ENCODE results near the gene PLXND1. TPM values are rescaled to one million over a fixed set of nuclear protein-coding genes. Genes with fewer than 3 reads are reported as not detected.

Gene PLXND1
- total RNA-seq, 3 donors from 2014 or later = 4.8 to 6.2 (median 6.1) TPM

DNA sequence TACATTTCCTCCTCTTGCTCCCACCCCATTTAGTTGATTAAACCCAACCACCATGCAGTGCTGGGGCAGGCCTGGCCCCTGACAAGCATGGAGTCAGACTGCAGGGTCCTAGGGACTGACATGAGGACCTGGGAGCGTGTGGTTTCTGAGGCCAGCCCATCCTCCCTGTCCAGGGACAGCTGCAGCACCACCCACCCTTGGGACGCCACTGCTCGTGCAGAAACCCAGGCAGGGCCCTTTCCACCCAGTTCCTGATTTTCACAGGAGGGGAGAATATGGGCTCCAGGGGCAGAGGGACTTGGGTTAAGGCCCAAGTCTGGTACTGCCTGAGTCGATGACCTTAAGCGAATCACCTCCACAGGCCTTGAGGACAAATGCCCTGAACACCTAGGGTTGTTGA lies 23.7 kb downstream of the PLXND1 start:
- no peak for DNase-seq
- Mint-ChIP-seq H3K36me3 (ENCODE audit: insufficient read depth) (no peaks in the 10 kb centered on the region), H3K4me1 (ENCODE audit: low read depth) (peaks cover 12% of the 10 kb centered on the region), H3K27me3 (ENCODE audit: low read depth) (no peaks in the 10 kb centered on the region), H3K9me3 (no peaks in the 10 kb centered on the region), H3K4me3 (no peak overlapping the region)
- no peak for ATAC-seq

DNA sequence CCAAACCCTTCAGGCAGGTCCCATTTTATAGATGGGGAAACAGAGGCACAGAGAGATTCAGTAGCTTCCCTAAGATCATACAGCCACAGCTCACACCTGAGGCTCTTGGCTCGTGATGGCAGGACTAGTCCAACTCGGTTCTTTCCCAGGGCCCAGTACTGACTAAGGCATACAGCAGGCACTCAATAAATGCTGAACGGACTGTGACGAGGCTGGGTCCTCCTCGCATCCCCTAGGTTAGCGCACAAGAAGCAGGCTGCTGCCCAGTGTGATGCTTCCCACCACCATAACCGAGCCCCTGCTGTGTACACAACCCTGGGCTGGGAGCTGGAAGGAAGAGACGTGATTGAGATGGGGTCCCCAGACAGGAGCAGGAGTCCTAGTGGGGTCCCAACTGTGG lies 24.9 kb downstream of the PLXND1 start:
- ATAC-seq (no peak), DNase-seq (no peak)
- H3K4me1 Mint-ChIP-seq (ENCODE audit: low read depth) = peaks cover 19% of the 10 kb centered on the region
- H3K9me3 Mint-ChIP-seq = no peaks in the 10 kb centered on the region
- H3K4me3 Mint-ChIP-seq = no peak overlapping the region
- H3K27me3 Mint-ChIP-seq (ENCODE audit: low read depth) = no peaks in the 10 kb centered on the region
- no peaks in the 10 kb centered on the region for H3K36me3 Mint-ChIP-seq (ENCODE audit: insufficient read depth)

DNA sequence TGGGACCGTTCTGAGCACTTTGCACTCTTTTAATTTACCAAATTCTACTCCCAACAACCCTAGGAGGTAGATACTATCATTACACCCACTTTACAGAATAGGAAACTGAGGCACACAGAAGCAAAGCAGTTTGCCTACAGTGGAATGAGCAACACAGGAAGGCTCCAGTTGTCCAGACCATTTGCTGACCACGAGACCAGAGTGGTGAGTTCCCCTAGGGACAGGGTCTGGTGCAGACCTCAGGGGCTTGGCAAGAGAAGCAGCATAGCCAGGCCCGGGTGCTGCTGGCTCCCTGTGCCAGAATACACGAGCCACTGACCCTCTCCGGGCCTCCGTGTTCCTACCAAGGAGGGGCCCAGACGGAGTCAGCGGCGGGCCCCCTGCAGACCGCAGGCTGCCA lies 26.5 kb downstream of the PLXND1 start:
- peaks cover 35% of the 10 kb centered on the region for H3K4me1 Mint-ChIP-seq (ENCODE audit: low read depth)
- no peak for DNase-seq
- H3K36me3 Mint-ChIP-seq (ENCODE audit: insufficient read depth) = no peaks in the 10 kb centered on the region

DNA sequence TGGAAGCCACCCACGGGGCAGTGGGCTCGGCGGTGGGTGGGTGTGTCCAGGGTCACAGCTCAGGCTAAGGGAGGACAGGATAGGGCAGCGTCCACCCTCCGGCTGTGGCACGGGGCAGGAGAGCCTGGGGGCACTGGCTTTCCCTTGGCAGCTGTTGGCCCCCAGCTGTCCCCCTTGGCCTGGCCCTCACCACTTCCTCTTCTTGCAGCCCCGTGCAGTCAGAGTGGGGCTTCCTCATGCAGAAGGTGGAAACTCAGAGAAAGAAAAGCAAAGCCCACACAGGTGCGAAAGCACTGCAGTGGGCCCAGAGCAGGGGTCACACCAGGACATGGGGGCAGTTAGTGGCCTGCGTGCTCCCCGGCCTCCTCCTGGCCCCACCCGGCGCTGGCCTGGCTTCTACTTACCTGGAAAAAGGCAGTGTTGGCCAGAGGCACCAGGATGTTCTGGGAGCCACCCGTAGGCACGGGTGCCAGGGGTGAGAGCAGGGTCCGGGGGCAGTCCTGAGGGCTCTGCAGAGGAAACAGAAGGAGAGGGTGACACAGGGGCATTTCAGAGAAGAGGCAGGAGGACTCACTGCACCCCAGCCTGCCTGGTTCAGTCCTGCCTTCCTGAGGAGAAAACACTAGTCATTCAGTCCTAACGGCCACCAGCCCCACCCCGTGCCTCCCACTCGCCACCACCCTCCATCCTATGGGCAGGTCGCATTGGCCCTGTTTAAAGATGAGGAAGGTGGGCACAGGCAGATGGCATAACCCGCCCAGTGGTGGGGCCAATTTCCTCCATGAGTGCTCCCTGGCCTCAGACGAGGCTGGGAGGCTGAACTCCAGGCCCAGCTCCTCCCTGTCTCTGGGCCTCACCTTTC lies 28.3 kb downstream of the PLXND1 start:
- peak in 1 of 2 donors; percentile 14 for ATAC-seq
- Mint-ChIP-seq H3K36me3 (ENCODE audit: insufficient read depth) (no peaks in the 10 kb centered on the region), H3K27me3 (ENCODE audit: low read depth) (no peaks in the 10 kb centered on the region), H3K4me3 (peak overlapping the region; percentile 13), H3K4me1 (ENCODE audit: low read depth) (peaks cover 39% of the 10 kb centered on the region), H3K9me3 (no peaks in the 10 kb centered on the region)
- DNase-seq = no peak

More for the DNA sequence above, 26.5 kb downstream of the PLXND1 start:
- ATAC-seq = no peak
- no peaks in the 10 kb centered on the region for H3K27me3 Mint-ChIP-seq (ENCODE audit: low read depth)
- no peaks in the 10 kb centered on the region for H3K9me3 Mint-ChIP-seq
- H3K4me3 Mint-ChIP-seq = no peak overlapping the region

DNA sequence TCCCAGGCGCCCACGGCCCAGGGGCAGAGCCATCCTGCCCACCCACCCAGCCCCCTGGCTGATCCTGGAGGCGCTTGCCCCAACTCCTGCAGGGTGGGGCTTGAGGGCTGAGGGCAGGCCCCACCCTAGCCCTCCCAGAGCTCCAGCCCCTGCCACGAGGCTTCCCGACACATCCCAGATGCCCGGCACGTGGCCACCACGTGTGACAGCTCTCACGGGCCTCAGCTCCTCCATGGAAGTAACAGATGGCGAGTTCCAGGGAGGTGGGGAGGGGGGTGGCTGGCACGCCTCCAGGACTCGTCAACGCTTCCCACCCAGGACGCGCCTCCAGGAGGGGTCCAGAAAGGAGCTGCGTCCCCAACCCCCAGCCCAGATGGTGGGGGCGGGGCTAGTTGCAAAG lies 29.1 kb downstream of the PLXND1 start:
- DNase-seq (no peak), ATAC-seq (peak in 1 of 2 donors; percentile 5)
- Mint-ChIP-seq H3K36me3 (ENCODE audit: insufficient read depth) (no peaks in the 10 kb centered on the region), H3K27me3 (ENCODE audit: low read depth) (no peaks in the 10 kb centered on the region), H3K9me3 (no peaks in the 10 kb centered on the region), H3K4me1 (ENCODE audit: low read depth) (peaks cover 39% of the 10 kb centered on the region), H3K4me3 (no peak overlapping the region)

DNA sequence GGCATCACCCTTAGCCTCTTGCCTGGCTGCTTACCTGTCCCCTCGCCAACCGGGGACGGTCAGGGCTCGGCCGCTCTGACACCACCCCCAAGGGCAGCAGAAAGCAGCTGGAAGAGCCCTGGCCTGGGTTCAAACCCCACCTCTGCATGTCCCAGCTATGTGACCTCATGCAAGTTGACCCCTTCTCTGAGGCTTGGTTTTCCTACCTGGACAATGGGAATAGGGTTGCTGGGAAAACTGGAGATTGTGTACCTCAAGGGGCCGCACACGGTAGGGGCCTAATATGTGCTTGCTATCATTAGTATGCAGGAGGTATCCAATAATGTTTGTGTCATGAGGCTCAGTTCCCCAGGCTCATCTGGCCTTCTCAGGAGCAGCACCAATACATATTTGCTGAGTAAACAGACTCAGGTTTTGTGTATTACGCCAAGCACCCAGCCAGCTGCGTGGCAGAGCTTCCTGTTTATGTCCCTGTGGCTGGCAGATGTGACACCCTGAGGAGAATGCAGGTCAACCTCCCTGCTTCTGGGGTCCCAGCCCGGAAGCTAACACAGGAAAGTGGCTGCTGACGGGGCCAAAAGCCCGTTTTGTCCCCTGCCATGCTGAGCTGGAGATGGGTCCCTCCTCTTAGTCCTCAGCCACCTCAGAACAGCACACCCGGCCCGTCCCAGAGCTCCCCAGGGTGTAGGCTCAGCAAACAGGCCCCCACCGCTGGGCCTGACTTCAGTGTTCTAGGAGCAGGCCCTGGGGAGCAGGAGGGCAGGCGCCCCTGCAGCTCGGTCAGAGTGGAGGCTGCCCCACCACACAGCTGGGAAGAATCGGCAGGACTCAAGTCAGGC lies 29.7 kb downstream of the PLXND1 start:
- DNase-seq (peak; percentile 38), ATAC-seq (peak; percentile 55 to 75)
- no peak overlapping the region for H3K4me3 Mint-ChIP-seq
- no peaks in the 10 kb centered on the region for H3K9me3 Mint-ChIP-seq
- peaks cover 39% of the 10 kb centered on the region for H3K4me1 Mint-ChIP-seq (ENCODE audit: low read depth)
- peaks cover 2% of the 10 kb centered on the region for H3K36me3 Mint-ChIP-seq (ENCODE audit: insufficient read depth)
- H3K27me3 Mint-ChIP-seq (ENCODE audit: low read depth) = no peaks in the 10 kb centered on the region

DNA sequence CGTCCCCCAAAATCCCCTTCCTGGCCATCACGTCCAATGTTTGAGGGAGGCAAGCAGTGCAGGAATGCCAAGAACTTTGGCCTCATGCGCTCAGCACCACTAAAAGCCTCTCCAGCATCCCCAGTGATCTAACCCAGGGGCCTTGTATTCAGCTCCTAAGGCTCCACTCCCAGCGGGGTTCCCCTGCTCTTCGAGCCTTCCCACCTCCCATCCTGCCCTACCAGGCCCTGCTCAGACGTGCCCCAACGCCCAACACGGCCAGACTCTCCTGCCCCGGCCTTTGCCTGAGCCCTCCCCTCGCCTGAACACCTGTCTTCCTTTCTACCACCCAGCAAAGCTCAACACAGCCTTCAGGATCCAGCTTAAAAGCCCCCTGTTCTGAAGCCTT lies 30.5 kb downstream of the PLXND1 start:
- no peaks in the 10 kb centered on the region for H3K27me3 Mint-ChIP-seq (ENCODE audit: low read depth)
- H3K36me3 Mint-ChIP-seq (ENCODE audit: insufficient read depth) = peaks cover 2% of the 10 kb centered on the region
- H3K4me1 Mint-ChIP-seq (ENCODE audit: low read depth) = peaks cover 39% of the 10 kb centered on the region
- H3K9me3 Mint-ChIP-seq = no peaks in the 10 kb centered on the region
- H3K4me3 Mint-ChIP-seq = no peak overlapping the region
- no peak for DNase-seq
- ATAC-seq = no peak

DNA sequence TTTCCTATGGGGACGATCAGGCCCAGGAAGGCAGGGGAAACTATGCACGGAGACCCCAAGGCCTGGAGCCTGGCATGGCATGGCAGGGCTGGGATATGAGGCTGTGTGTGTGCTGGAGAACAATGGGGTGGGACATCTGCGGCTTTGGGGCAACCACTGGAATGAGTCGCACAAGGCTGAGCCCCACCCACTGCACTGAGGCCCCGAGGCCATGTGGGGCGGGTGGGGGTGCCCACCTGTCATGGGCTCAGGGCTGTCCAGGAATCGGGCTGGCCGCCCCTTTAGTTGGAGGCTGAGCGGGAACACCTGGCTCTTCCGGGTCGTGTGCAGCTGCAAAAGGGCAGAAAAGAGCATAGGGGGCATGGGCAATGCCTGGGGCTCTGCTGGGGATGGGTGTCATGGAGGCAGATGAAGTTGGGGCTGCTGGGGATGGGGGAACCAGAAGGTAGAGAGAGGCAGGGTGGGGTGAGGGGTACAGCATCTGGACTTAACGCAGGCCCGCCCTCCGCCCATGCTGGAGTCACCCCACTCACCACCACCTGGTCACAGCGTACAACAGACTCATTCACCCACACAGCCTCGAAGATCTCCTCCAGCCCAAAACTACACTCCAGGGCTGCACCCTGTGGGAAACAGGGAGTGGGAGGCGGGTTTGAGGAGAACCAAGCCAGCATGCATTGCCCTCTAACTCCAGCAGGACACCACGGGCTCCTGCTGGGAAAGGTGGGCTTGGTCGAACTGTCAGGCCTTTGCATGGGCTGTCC lies 31.1 kb downstream of the PLXND1 start:
- no peaks in the 10 kb centered on the region for H3K9me3 Mint-ChIP-seq
- no peak for ATAC-seq
- H3K4me1 Mint-ChIP-seq (ENCODE audit: low read depth) = peaks cover 39% of the 10 kb centered on the region

DNA sequence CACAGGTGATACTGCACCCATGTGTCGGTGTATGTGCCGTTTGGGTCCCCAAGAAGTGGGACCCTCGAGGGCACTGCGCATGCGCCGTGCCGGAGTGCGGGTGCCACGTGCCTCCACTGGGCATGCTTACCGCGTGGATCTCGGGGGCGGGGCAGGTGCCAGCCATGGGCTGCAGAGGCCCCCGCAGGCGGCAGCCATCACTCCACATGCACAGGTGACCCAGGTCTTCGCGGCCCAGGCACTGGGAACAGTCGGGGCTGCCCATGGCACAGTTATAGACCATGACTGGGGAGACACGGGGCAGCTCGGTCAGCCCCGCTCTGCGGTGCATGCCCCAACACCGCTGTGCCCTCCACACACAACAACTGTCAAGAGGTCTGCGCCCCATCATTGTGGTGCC lies 32.3 kb downstream of the PLXND1 start:
- peaks cover 2% of the 10 kb centered on the region for H3K36me3 Mint-ChIP-seq (ENCODE audit: insufficient read depth)
- DNase-seq = no peak
- peaks cover 39% of the 10 kb centered on the region for H3K4me1 Mint-ChIP-seq (ENCODE audit: low read depth)
- no peaks in the 10 kb centered on the region for H3K27me3 Mint-ChIP-seq (ENCODE audit: low read depth)
- H3K4me3 Mint-ChIP-seq = no peak overlapping the region
- no peaks in the 10 kb centered on the region for H3K9me3 Mint-ChIP-seq
- ATAC-seq = no peak

More for the DNA sequence above, 31.1 kb downstream of the PLXND1 start:
- H3K4me3 Mint-ChIP-seq = no peak overlapping the region
- H3K27me3 Mint-ChIP-seq (ENCODE audit: low read depth) = no peaks in the 10 kb centered on the region
- H3K36me3 Mint-ChIP-seq (ENCODE audit: insufficient read depth) = peaks cover 2% of the 10 kb centered on the region
- no peak for DNase-seq

DNA sequence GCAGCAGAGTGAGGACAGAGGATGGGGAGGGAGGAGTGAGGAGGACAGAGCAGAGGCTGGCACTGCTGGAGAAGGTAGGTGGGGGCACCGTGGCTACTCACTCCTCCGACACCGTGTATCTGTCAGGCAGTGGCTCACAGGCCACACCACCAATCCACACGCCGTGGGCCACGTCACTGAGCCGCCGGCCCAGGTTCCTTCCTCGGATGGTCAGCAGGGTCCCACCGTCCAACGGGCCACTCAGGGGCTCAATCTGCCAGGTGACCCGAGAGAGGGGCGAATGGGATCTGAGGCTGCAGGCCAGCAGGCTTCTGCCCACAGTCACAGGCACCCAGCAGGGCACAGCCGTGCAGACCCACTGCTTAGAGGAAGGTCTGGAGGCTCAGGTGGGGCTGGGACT lies 33.0 kb downstream of the PLXND1 start:
- no peaks in the 10 kb centered on the region for H3K9me3 Mint-ChIP-seq
- peaks cover 33% of the 10 kb centered on the region for H3K4me1 Mint-ChIP-seq (ENCODE audit: low read depth)
- ATAC-seq (no peak), DNase-seq (no peak)
- no peak overlapping the region for H3K4me3 Mint-ChIP-seq
- peaks cover 2% of the 10 kb centered on the region for H3K36me3 Mint-ChIP-seq (ENCODE audit: insufficient read depth)
- no peaks in the 10 kb centered on the region for H3K27me3 Mint-ChIP-seq (ENCODE audit: low read depth)

DNA sequence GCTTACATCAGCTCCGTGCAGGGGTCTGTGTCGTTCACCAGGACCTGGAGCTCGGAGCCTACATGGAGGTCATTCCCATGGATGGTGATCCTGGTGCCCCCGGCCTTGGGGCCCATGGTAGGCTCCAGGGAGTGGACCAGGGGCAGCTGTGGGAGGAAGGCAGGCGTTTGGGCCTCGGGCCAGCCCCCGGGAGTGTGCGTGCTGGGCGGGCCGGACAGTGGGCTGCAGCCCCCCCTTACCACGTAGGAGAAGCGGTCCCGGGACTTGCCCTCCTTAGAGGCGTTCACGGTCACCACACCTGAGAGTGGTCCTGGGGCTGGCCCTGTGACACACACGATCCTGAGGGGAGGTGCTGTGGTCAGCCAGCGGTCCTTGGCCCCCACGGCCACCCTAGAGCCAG lies 33.9 kb downstream of the PLXND1 start:
- ATAC-seq (no peak), DNase-seq (no peak)
- peaks cover 28% of the 10 kb centered on the region for H3K4me1 Mint-ChIP-seq (ENCODE audit: low read depth)
- no peaks in the 10 kb centered on the region for H3K9me3 Mint-ChIP-seq
- H3K4me3 Mint-ChIP-seq = no peak overlapping the region
- H3K36me3 Mint-ChIP-seq (ENCODE audit: insufficient read depth) = peaks cover 2% of the 10 kb centered on the region
- H3K27me3 Mint-ChIP-seq (ENCODE audit: low read depth) = no peaks in the 10 kb centered on the region

DNA sequence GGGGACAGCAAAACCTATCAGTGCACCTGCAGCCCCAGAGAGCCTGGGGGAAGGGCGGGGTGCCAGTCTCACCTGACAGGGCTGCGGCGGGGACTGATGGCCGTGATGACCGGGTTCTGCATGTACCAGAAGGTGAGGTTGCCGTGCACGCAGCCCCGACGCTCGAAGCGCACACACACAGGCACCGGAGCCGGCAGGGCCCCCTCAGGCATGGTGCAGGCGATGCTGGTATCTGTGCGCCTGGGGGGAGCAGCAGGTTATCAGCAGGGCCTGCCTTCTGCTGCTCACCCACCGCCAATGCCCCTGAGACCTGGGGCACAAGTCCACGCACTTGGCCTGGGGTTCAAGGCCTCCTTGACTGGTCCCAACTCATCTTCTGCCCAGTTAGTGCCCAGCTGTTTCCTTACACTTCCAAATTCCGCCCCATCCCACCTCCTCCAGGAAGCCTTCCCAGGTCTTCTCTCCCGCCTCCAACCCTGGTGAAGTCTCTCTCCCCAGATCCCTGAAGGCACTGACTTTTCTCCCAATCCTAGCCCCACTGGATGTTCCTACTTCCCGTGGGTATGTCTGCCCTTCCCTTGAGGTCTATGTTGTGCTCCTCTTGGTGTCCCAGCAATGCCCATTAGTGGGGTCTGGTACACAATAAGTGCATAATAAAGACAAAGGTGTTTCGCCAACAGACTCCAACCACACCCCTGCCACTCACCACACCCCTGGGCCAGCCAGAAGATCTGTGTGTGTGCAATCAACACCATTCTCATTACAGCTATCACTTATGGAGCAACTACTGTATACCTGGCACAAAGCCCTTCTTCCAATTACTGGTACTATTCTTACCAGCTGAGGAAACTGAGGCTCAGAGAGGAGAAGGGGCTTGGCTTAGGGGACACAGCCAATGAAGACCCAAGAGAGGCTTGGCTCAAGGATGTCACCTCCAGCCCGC lies 34.6 kb downstream of the PLXND1 start:
- Mint-ChIP-seq H3K27me3 (ENCODE audit: low read depth) (no peaks in the 10 kb centered on the region), H3K4me3 (no peak overlapping the region), H3K36me3 (ENCODE audit: insufficient read depth) (peaks cover 2% of the 10 kb centered on the region), H3K4me1 (ENCODE audit: low read depth) (peaks cover 25% of the 10 kb centered on the region), H3K9me3 (no peaks in the 10 kb centered on the region)
- ATAC-seq (no peak), DNase-seq (no peak)

DNA sequence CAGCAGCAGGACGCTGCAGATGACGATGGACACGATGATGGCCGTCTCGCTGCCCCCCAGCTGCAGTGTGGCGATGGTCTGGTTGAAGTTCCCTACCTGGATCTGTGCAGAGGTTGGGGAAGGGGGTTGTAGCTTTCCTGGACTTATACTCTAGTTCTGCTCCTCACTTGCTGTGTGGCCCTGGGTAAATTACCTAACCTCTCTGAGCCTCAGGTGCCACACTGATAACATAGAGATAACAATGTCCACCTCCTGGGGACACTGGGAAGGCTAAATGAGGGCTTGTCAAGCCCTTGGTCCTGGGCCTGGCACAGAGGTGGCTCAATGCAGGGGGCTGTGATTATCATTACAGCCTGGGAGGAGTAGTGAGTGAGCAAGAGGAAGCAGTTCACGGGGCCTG lies 36.6 kb downstream of the PLXND1 start:
- no peak overlapping the region for H3K4me3 Mint-ChIP-seq
- no peaks in the 10 kb centered on the region for H3K9me3 Mint-ChIP-seq
- ATAC-seq (no peak), DNase-seq (no peak)
- no peaks in the 10 kb centered on the region for H3K27me3 Mint-ChIP-seq (ENCODE audit: low read depth)
- H3K36me3 Mint-ChIP-seq (ENCODE audit: insufficient read depth) = peaks cover 2% of the 10 kb centered on the region
- H3K4me1 Mint-ChIP-seq (ENCODE audit: low read depth) = peaks cover 5% of the 10 kb centered on the region

Measured in activated T-cell treated with anti-CD3 and anti-CD28 coated beads, Interleukin-2, amount 50 U/mL, for 4 hours (primary cell).